COLO668 (cell line): ENCODE results near the gene GJA5.

Experiments
- DNase-seq: peaks from one replicate; lab custom pipeline; 2025; ENCODE audit not compliant: unreplicated experiment; lab: John Stamatoyannopoulos, UW

The GJA5 gene

GRCh38 chr1:147760481-147761260, at the start of gene GJA5:
GJA5 (minus strand) TSS chr1:147760602; CDS start chr1:147759238, 1,364 bp downstream.
- DNase-seq: no peak

- DNase-seq: no peak
Measured at GRCh38 chr1:147809236-147809635, 48.8 kb upstream of the GJA5 start.

- DNase-seq: no peak
Measured at GRCh38 chr1:147808025-147808424, 47.6 kb upstream of the GJA5 start.

GRCh38 chr1:147807405-147807804, 47.0 kb upstream of the GJA5 start:
- DNase-seq: no peak

- DNase-seq: no peak
Measured at GRCh38 chr1:147804942-147805723, 44.7 kb upstream of the GJA5 start.

GRCh38 chr1:147800804-147801203, 40.4 kb upstream of the GJA5 start:
- DNase-seq: no peak

GRCh38 chr1:147798731-147799130, 38.3 kb upstream of the GJA5 start:
- no peak for DNase-seq

GRCh38 chr1:147794570-147794969, 34.2 kb upstream of the GJA5 start:
- DNase-seq: no peak

GRCh38 chr1:147791876-147792275, 31.5 kb upstream of the GJA5 start:
- DNase-seq: no peak

GRCh38 chr1:147787765-147788164, 27.4 kb upstream of the GJA5 start:
- no peak for DNase-seq

- DNase-seq: no peak
Measured at GRCh38 chr1:147786536-147786935, 26.1 kb upstream of the GJA5 start.

GRCh38 chr1:147785794-147786506, 25.5 kb upstream of the GJA5 start:
- no peak for DNase-seq

- DNase-seq: no peak
Measured at GRCh38 chr1:147784941-147785340, 24.5 kb upstream of the GJA5 start.

- DNase-seq: no peak
Measured at GRCh38 chr1:147781056-147781471, 20.7 kb upstream of the GJA5 start.

GRCh38 chr1:147777694-147778093, 17.3 kb upstream of the GJA5 start:
- DNase-seq: no peak

GRCh38 chr1:147773215-147773715, 12.9 kb upstream of the GJA5 start:
- DNase-seq: no peak

GRCh38 chr1:147772570-147772969, 12.2 kb upstream of the GJA5 start:
- no peak for DNase-seq

GRCh38 chr1:147771226-147772125, 11.1 kb upstream of the GJA5 start:
- DNase-seq: no peak

- no peak for DNase-seq
Measured at GRCh38 chr1:147769106-147769505, 8.7 kb upstream of the GJA5 start.

- DNase-seq: no peak
Measured at GRCh38 chr1:147768582-147768981, 8.2 kb upstream of the GJA5 start.
